ENCODE data around the gene ATG16L1. TPM values are rescaled to one million over a fixed set of nuclear protein-coding genes. Genes with fewer than 3 reads are reported as not detected.

ATG16L1 gene
- total RNA-seq (2014; rRNA removed; shearing (Covaris generic)) = 51.3 and 60.2 TPM in 2 replicates

DNA sequence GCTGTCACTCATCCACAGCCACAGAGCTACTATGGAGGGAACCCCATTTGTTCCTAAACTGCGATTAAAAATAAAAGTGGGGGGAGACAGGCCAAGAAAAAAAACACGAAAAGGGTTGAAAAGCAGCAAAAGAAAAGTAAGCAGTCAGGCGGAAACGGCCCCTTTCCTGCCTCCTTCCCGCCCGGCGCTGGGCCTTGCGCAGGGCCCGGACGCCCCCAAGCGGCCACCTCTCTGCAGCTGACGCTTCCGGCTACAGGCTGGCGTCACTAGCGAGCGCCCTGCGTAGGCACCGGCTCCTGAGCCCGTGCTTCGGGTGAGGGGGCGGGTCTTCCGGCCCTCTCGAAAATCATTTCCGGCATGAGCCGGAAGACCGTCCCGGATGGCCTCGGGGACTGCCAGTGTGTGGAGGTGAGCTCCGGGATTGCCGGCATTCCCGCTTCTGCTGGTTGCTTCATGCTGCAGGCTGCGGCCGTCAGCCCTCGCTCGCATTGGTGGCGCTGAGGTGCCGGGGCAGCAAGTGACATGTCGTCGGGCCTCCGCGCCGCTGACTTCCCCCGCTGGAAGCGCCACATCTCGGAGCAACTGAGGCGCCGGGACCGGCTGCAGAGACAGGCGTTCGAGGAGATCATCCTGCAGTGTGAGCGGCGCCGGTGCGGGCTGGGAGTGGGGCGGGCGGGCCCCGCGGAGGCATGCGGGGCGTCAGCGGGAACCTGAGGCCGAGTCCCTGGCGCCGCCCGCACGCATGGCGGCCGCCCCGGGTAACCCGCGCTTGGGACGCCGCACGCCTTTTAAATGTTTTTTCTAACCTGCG lies at the start of gene ATG16L1:
Gene ATG16L1 (plus strand): TSS at position 368 of the 811 bp plus-strand sequence. CDS start 155 bp downstream, at position 523.
- peak; percentile 96 for DNase-seq (ENCODE audit: low read depth)

DNA sequence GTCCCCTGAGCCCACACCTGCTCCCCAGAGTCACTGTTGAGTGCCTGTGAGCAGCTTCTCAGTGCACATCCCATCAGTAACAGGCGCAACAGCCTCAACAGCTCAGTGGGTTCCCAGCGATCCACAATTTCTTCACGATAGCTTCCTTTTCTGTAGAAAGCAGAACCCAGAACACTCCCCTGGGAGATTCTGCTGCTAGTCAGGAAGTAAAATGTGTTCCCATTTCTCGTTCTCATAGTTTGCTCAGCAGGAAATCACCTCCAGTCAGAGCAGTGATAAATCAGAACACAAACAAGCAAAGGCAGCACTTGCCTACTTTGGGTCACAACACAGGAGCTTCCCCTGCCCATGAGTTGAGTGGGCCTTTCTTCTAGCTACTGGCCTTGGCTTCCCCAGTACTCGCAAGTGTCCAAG lies 48.9 kb upstream of the ATG16L1 start:
- DNase-seq (ENCODE audit: low read depth) = no peak

DNA sequence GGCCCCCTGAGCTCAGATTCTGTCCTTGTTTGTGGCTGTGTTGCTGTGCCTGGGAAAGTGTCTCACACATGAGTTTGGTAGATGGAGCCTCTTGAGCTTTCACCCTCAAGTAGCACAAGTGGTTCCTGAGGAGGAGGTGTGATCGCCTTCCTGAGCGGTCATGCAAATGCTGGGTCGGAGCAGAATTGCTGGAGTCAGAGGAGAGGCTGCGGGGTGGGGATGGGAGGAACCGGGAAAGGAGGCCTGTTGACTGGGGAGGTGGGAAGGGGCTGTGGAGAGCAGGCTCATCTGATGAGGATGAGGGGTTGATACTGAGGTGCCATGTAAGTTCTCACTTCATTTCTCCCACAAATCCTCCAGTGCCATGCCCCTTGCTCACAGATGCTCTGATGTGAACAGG lies 48.4 kb upstream of the ATG16L1 start:
- no peak for DNase-seq (ENCODE audit: low read depth)

DNA sequence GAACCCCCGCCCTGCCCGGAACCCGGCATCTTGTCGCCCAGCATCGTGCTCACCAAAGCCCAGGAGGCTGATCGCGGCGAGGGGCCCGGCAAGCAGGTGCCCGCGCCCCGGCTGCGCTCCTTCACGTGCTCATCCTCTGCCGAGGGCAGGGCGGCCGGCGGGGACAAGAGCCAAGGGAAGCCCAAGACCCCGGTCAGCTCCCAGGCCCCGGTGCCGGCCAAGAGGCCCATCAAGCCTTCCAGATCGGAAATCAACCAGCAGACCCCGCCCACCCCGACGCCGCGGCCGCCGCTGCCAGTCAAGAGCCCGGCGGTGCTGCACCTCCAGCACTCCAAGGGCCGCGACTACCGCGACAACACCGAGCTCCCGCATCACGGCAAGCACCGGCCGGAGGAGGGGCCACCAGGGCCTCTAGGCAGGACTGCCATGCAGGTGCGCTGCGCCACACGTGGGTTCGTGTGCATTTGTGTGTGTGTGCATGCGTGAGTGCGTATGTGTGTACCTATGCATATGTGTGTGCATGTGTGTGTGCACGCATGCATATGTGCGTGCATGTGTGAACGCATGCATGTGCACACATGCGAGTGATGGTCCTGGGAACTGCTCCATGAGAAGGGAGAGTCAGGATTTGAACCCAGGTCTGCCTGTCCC lies 47.1 kb upstream of the ATG16L1 start:
- DNase-seq (ENCODE audit: low read depth) = no peak

DNA sequence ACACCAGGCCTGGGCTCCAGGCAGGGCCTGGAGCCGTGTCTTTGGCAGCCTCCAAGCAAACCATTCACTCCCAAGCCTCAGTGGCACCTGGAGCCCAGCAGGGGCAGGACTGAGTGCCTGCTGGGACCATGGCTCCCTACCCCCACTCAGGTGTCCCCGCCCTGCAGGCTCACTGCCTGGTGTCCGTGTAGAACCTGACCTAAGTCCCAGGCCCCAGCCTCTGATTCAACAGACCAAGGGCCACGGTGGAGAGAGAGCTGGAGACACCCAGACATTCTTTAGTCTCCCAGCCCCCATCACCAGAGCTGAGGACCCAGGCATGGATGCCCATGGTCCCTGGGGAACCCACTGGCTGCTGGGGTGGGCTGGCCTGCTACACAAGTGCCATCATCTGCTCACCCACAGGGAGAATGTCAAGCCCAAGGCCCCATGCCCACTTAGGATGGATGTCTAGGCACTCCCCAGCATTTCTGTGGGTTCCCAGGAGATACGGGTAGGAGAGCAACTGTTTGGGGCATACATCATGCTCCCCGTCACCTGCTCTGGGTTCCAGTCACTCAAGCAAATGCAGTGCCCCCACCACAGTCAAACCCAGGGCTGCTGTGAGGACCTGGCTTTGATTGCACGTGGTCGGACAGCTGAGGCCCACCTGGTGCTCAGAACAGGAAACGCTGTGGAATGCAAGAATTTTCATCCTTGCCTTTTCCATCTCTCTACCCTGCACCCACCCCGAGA lies 42.9 kb upstream of the ATG16L1 start:
- no peak for DNase-seq (ENCODE audit: low read depth)

DNA sequence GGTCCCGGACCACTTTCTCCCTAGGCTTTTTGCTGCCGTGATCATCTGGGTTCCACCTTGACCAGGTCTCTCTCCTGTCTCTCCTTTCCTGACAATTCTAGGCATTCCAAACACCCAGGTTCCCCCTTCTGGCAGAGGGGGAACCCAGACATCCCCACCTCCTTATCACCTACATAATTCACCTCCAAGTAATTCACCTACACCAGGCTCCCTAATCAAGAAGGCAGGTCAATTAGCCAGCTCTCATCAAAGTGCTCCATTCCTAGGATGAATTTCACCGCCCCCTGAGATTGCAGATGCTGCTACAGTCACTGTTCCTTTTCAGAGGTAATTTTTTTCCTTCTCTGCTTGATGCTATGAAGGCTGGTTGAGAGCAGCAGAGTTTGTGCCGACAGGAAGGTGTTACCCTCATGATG lies 42.3 kb upstream of the ATG16L1 start:
- no peak for DNase-seq (ENCODE audit: low read depth)

DNA sequence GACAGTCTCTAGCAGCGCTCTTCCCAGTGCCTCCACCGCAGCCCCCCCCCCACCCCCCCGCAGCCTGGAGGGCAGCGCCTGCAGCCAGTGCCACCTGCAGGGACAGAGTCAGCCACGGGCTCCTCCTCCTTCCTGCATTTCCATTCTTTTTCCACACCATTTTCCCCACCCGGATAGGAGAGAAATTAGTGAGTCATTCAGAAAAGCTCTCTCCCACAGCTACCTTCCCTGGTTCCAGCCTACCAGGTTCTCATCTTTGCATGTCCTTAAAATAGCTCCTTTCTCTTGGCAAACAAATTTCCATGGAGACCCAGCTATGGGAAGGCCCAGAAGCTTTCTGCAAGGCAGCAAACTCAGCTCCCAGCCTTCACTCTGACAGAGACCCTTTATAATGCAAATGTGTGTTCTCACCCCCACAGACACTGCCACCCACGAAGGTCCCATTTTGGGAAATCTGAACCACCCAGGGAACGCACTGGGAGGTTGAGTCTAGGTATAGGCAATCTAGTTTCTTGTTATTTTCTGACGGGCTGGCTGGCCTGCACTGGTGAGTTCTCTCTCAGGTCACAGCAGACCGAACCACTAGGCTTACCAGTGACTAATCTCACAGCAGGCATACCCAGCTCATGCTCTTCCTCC lies 41.8 kb upstream of the ATG16L1 start:
- peak; percentile 82 for DNase-seq (ENCODE audit: low read depth)

DNA sequence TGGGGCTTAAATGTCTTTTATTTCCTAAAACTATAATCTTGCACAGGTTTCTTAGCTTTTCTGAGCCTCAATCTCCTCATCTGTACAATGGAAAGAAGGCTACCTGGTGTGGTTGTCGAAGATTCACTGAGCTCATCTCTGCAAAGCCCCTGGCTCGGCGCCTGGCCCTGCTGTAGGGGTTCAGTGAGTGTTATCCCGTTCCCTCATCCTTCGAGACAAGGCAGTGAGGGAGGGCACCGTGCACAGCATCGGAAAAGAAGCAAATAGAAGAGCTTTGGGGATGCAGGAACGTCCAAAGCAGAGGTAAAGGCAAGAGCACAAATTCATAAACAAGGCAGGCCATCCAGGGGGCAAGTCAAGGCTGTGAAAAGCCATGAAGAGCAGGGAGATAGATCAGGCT lies 41.2 kb upstream of the ATG16L1 start:
- DNase-seq (ENCODE audit: low read depth) = no peak

DNA sequence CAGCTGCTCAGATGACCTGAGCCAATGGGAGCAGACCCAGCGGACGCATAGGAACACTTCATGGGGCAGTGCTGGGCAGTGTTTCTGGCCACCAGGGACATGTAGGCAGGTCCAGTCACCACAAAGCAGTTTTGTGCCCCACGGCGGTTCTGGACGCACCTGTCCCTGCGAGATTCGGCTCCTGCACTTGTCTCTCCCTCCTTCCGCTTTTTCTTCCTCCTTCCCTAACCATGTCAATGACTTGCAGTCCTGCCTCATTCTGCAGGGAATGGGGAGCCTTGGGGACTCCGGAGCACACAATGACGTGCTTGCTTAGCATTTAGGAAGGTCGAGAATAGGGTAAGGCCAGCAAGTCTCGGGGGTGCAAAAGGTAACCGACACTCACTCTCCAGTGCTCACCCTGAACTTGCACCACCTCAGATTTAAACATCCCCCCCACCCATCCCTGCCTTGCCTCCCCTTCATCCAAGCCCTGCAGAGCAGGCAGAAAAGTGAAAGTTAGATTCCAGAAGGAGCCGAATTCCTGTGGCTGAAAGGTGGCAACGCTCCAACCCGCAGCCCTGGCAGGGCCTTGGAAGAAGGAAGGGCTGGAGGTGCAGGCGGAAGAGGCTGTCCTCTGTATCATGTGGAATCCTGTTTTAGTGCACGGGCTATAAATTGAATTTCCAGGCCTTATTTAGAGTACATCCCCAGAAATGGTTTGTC lies 40.5 kb upstream of the ATG16L1 start:
- DNase-seq (ENCODE audit: low read depth) = peak; percentile 95

DNA sequence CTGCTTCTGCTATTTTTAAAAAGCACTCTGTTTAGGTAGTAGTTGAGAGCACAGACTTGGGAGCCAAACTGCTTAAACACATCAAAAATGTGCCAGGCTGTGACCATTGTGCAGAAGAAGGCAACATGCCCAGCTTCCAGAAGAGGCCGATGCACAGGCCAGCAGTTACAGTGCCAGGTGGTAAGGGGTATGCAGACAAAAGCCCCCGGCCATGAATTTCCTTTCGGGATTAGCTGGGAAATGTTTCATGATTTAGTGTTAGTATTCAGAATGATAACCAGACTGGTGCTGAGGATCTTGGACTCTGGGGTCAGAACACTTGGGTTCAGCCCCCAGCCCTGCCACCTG lies 40.0 kb upstream of the ATG16L1 start:
- no peak for DNase-seq (ENCODE audit: low read depth)

DNA sequence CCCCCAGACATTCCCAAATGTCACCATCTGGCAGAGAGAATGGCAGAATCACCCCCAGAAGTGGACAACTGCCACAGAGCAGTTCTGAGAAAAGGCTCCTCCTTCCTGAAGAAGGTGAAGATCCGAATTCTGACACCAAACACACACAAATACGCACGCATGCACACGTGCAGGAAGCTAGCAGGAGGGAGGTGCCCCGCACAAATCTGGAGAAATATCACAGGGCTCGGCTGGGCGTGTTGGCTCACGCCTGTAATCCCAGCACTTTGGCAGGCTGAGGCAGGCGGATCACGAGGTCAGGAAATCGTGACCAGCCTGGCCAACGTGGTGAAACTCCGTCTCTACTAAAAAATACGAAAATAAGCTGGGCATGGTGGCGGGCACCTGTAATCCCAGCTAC lies 38.5 kb upstream of the ATG16L1 start:
- no peak for DNase-seq (ENCODE audit: low read depth)

DNA sequence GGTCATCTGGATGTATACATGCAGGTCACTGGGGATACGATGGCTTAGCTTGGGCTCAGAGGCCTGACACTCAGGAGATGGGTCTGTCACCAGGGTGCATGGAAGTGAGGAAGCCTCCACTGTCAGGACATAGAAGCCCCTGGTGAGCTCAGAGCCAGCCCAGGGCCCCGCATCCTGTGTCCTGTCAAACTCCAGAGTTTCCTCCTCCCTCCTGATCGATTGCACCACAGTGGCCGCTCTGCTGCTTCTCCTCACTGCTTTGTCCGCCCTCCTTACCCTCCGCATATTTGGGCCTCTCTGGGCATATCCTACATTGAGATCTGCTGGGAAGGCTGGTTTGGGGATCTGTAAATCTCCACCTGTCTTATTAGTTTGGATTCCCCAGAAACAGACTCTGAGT lies 37.5 kb upstream of the ATG16L1 start:
- DNase-seq (ENCODE audit: low read depth) = no peak

DNA sequence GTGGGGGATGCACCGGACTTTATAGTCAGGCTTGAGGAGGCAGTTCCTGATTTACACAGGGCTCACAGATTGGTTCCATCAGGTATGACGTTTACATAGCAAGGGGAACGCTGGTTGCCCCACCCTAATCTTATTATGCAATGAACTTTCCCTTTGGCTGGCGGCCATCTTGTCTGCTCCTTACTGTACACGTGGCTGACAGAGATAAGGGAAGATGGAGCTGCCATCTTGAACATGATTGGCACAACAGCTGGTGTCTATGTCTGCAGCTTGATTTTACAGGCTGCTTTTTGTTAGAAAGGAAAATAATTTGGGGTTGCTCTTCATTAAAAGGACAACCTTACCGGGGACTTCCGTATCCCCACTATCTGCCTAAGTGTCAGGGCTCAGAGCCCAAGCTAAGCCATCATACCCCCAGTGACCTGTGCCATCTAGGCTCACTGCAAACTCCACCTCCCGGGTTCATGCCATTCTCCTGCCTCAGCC lies 33.5 kb upstream of the ATG16L1 start:
- peak; percentile 17 for DNase-seq (ENCODE audit: low read depth)

DNA sequence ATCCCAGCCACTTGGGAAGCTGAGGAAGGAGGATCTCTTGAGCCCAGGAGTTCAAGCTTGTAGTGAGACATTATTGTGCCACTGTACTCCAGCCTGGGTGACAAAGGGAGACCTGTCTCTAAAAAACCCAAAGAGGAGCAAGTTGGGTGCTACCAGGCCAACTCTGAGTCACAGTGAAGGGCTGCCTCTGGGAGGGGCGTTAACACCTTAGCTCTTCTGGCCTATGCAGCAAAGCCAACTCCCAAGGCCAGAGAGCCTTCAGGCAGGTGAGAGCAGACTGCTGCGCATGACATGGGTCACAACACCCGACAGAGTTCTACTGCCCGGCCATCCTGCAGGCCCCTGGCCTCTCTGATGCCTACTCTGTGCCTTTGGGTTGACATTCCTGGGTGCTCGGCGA lies 32.6 kb upstream of the ATG16L1 start:
- no peak for DNase-seq (ENCODE audit: low read depth)

DNA sequence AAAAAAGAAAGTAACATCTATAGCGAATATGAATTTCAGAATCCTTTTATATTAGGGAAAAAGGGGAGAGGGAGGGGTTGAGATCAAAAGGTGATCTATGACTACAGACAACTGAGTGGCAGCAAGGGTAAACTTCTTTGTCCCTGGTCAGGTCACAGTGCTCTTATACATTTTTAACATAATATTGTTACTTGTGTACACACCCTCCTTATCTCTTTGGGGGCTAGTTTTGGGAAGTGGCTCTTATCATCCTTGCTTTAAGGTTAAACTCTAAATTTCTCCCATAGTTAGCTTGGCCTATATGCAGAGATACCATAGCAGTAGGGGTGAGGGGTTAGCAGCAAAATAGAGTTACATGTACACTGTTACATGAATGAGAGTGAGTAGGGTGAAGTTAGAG lies 31.6 kb upstream of the ATG16L1 start:
- DNase-seq (ENCODE audit: low read depth) = no peak

DNA sequence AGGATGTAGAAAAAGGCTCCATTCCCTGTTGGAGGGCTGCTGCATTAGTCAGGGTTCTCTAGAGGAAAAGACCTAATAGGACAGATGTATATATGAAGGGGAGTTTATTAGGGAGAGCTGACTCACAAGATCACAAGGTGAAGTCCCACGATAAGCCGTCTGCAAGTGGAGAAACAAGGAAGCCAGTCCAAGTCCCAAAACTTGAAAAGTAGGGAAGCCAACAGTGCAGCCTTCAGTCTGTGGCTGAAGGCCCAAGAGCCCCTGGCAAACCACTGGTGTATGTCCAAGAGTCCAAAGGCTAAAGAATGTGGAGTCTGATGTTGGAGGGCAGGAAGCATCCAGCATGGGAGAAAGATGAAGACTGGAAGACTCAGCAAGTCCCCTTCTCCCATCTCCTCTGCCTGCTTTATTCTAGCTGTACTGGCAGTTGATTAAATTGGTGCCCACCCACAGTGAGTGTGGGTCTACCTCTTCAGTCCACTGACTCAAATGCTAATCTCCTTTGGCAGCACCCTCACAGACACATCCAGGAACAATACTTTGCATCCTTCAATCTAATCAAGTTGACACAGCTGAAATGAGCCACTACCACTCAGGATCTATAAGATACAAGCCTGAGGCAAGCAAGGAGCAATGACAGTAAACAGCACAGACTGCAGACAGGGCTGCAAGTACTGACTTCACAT lies 30.0 kb upstream of the ATG16L1 start:
- DNase-seq (ENCODE audit: low read depth) = peak; percentile 49

DNA sequence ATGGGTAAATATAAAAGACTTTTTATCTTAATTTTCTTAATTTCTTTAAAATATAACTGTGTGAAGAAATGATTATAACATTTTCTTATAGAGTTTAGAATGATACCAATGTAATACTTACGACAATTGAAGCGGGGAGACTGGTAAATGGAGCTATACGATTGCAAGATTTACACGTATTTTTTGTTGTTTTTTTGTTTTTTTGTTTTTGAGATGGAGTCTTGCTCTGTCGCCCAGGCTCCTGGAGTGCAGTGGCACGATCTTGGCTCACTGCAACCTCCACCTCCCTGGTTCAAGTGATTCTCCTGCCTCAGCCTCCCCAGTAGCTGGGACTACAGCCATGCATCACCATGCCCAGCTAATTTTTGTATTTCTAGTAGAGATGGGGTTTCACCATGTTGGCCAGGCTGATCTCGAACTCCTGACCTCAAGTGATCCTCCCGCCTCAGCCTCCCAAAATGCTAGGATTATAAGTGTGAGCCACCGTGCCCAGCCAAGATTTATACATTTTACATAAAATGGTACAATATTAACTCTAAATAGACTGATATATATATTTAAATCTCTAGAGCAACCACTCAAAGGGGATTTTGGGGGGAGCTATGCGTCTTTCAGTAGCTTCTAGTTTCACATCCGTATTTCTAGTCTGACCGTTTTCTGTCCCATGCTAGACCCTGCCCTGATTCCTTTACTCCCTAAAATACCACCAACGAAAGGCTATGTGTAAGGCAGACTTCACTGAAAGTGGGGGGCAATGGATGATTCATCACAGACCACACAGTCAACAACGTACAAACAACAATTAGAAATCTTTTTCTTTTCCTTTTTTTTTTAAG lies 28.2 kb upstream of the ATG16L1 start:
- DNase-seq (ENCODE audit: low read depth) = no peak

DNA sequence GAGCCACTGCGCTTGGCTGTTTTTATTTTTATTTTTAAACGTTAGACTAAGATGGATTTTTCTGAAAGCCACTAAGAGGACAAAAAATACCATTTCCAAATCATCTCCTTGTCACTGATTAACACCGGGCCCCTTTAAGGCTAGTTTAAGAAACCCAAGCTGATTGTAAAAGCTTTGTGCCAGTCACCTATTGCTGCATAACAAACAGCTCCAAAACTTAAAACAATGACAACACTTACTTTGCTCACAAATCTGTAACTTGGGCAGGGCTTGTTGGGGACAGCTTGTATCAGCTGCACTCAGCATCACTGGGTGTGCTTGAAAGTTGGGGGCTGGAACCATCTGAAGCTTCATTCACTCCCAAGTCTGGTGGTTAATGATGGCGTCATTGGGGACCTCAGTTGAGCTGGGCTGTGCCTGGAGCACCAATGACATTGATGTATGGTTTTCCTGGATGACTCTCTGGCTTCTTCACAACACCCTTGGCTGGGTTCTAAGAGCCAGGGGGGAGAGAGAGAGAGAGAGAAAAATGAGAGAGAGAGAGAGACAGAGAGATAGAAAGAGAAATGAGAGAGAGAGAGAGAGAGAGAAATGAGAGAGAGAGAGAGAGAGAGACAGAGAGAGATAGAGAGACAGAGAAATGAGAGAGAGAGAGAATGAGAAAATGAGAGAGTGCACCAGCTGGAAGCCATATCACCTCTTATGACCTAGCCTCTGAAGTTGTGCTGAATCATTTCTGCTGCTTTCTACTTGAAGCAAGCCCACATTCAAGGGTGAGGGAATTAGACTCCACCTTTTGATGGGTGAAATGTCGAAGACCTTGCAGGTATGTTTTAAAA lies 26.0 kb upstream of the ATG16L1 start:
- peak; percentile 63 for DNase-seq (ENCODE audit: low read depth)

DNA sequence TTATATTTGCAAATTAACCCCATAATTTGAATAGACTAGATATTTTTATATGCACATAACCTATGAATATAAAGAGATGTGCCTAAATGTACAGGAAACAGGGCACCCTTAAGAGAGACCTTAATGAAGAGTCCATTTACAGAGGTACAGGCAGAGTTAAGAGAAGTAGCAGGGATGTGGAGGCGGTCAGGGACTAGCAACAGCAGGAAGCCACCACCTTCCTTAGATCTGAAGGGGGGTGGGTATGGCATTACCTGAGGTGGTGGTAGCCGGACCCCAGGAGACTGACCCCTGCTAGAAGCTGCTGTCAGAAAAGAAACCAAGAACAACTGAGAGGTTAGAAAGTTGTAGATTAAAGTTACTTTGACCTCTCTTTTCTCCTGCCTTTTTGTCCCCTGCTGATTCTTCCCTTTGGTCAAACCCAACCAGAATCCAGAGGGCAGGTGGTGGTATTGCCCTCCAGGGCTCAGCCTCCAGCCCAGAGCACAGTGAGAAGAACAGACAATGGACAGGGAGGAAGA lies 24.9 kb upstream of the ATG16L1 start:
- no peak for DNase-seq (ENCODE audit: low read depth)
